Colonic mucosa (tissue), 4 donors: Measurements from ENCODE around the gene CEP290. TPM values are rescaled to one million over a fixed set of nuclear protein-coding genes. Genes with fewer than 3 reads are reported as not detected.
"Not testable (repeated sequence)": the region's sequence is repeated elsewhere in the genome, so short reads cannot be mapped to it uniquely, and the experiment has no call there.

ENCODE experiments used
- DNase-seq: peaks from one replicate; pipeline ENCODE4 v3.0.0-alpha.2; 2020
- H3K27ac ChIP-seq: fragments of 200-600 bp; one replicate; pipeline ENCODE4 v1.8.0; 2021
- H3K27me3 ChIP-seq: fragments of 200-600 bp; one replicate; pipeline ENCODE4 v1.8.0; 2021
- H3K36me3 ChIP-seq: fragments of 200-600 bp; one replicate; pipeline ENCODE4 v1.8.0; 2021
- H3K4me1 ChIP-seq: fragments of 200-600 bp; one replicate; pipeline ENCODE4 v1.8.0; 2021; ENCODE audit warnings: mild to moderate bottlenecking
- H3K4me3 ChIP-seq: fragments of 200-600 bp; one replicate; pipeline ENCODE4 v1.8.0; 2021
- H3K9ac ChIP-seq, 2 donors: one replicate each; pipeline ENCODE4 v1.7.0; 2013; ENCODE audit warnings: control low read depth in 2 of 2, low read depth in 2 of 2, low read length in 2 of 2
- H3K9me3 ChIP-seq: fragments of 200-600 bp; one replicate; pipeline ENCODE4 v1.8.0; 2021
- CTCF ChIP-seq: fragments of 200-600 bp; IDR thresholded peaks from one replicate; pipeline ENCODE4 v1.8.0; 2022; ENCODE audit warnings: antibody characterized with exemption, mild to moderate bottlenecking
- intact Hi-C: fragments of 100-400 bp; cut with DNase I; formaldehyde crosslinking; loops from one replicate; pipeline ENCODE4 v1.14.1; 2022
- total RNA-seq, 2 donors: library from RNA; stranded (reverse); fragmentation: NEBNext Ultra II Directional in 1 of 2; extraction: Animal tissue kit (Norgen Biotek cat#: 25700) in 1 of 2; gene quantifications; one replicate each; pipeline ENCODE4 v1.2.1, GENCODE V29; 2021
- donor health status: healthy.
- donor health status: DM: no; HTN: no; CAD: no.
- donor health status: DM: no; HTN: no; CAD: no.

The CEP290 gene
- total RNA-seq, 2 donors from 2014 or later = 6.8 to 6.9 TPM

DNA sequence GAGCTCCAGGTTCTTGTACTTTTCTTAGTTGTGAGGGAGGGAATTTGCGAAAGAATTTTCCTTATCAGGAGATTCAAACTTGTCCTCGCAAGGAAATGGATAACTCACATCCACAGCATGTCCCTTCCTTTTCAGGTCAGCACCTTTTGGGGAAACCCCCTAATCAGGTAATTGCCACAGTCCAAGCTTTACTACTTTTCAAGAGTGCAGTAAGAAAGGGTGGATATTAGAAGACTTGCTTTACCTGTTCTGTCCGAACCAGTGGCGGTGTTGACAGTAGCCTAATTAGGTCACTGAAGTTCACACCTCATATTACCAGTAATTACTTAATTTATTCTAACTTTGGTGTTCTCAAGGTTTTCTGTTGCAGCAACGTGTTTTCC lies 106.0 kb downstream of the CEP290 start:
- H3K4me3 ChIP-seq = peak overlapping the region; percentile 81

GRCh38 chr12:88035271-88035906 lies 106.5 kb downstream of the CEP290 start:
- peaks cover 7% of the 10 kb centered on the region for H3K4me1 ChIP-seq
- peak; percentile 92 for DNase-seq
- peak overlapping the region; percentile 80 to 96 for H3K9ac ChIP-seq
- no peak for TF ChIP-seq CTCF
- H3K4me3 ChIP-seq = peak overlapping the region; percentile 81
- H3K27ac ChIP-seq = peak overlapping the region; percentile 69
- no peaks in the 10 kb centered on the region for H3K9me3 ChIP-seq
- H3K36me3 ChIP-seq = no peaks in the 10 kb centered on the region
- intact Hi-C loops = no loop called here
- H3K27me3 ChIP-seq = no peaks in the 10 kb centered on the region

More for the DNA sequence above, 106.0 kb downstream of the CEP290 start:
- Histone ChIP-seq H3K27ac (peak overlapping the region; percentile 69), H3K9me3 (no peaks in the 10 kb centered on the region), H3K9ac (peak overlapping the region; percentile 80 to 96), H3K4me1 (peaks cover 7% of the 10 kb centered on the region), H3K36me3 (no peaks in the 10 kb centered on the region), H3K27me3 (no peaks in the 10 kb centered on the region)
- DNase-seq = peak; percentile 20
- TF ChIP-seq CTCF = no peak
- intact Hi-C loops = no loop called here

DNA sequence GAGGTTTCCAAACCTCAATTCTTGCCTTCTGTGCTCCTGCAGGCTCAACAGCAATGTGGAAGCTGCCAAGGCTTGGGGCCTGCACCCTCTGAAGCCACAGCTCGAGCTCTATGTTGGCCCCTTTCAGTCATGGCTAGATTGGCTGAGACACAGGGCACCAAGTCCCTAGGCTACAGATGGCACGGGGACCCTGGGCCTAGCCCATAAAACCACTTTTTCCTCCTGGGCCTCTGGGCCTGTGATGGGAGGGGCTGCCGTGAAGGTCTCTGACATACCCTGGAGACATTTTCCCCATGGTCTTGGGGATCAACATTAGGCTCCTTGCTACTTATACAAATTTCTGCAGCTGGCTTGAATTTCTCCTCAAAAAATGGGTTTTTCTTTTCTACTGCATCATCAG lies 110.7 kb downstream of the CEP290 start:
- DNase-seq, H3K27me3 ChIP-seq, H3K27ac ChIP-seq, intact Hi-C loops, H3K9me3 ChIP-seq, H3K4me3 ChIP-seq, H3K9ac ChIP-seq, H3K4me1 ChIP-seq, H3K36me3 ChIP-seq: not testable (repeated sequence)

- Histone ChIP-seq H3K27ac (no peak within 1 kb of the TSS), H3K9me3 (no peaks in the 10 kb centered on the region), H3K36me3 (no peaks in the 10 kb centered on the region), H3K9ac (no peak within 1 kb of the TSS), H3K27me3 (no peaks in the 10 kb centered on the region), H3K4me1 (no peaks in the 10 kb centered on the region), H3K4me3 (no peak within 1 kb of the TSS)
- no peak for DNase-seq
- no peak for TF ChIP-seq CTCF
- intact Hi-C loops = no loop called here
These were observed 112.7 kb downstream of the CEP290 start, which contains the start of gene C12orf50 for GRCh38 chr12:88029093-88029665. TSS of gene C12orf50 (minus strand) at chr12:88029401. CDS start at chr12:88026962, 2,439 bp downstream.

DNA sequence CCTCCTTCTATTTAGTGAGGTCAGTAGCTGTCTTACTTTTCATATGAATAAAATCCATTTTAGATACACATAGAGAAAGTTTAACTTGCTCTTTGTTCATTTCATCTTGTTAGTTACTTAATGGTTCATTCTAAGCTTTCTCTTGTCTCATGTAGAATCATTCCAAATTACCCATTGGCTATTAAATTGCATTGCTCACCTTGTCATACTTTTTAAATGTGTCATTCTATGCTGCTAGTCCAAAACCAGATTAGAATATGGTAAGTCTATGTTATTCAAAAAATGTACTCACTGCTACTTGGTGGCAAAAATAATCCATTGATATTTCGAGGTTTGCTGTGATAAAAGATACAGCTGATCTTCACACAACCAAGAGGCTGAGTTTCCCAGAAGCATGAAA lies 115.7 kb downstream of the CEP290 start:
- no peaks in the 10 kb centered on the region for H3K9me3 ChIP-seq
- no peak for DNase-seq
- no peaks in the 10 kb centered on the region for H3K36me3 ChIP-seq
- H3K9ac ChIP-seq = no peak overlapping the region
- no peak for TF ChIP-seq CTCF
- no peak overlapping the region for H3K27ac ChIP-seq
- intact Hi-C loops = no loop called here
- no peak overlapping the region for H3K4me3 ChIP-seq
- no peaks in the 10 kb centered on the region for H3K27me3 ChIP-seq
- H3K4me1 ChIP-seq = no peaks in the 10 kb centered on the region

- Histone ChIP-seq H3K9ac (no peak overlapping the region), H3K4me1 (no peaks in the 10 kb centered on the region), H3K4me3 (no peak overlapping the region), H3K27ac (no peak overlapping the region), H3K36me3 (no peaks in the 10 kb centered on the region), H3K9me3 (no peaks in the 10 kb centered on the region), H3K27me3 (no peaks in the 10 kb centered on the region)
- DNase-seq = no peak
- TF ChIP-seq CTCF = no peak
- intact Hi-C loops = no loop called here
These were observed 123.9 kb downstream of the CEP290 start for GRCh38 chr12:88017964-88018363.
